Suppressor macrophage treated with lipopolysaccharide for 1 hour (primary cell): Measurements from ENCODE around the gene CPLX1.

ENCODE experiments used
- DNase-seq, 3 donors: peaks; one replicate each; pipeline ENCODE4 v3.0.0-alpha.2; 2020 to 2022

Gene CPLX1

GRCh38 chr4:832108-832507, 6.2 kb upstream of the CPLX1 start:
- DNase-seq = no peak

GRCh38 chr4:831483-831805, 5.5 kb upstream of the CPLX1 start:
- DNase-seq = no peak

GRCh38 chr4:830601-831482, 4.9 kb upstream of the CPLX1 start:
- DNase-seq = no peak

- no peak for DNase-seq
These were observed 4.1 kb upstream of the CPLX1 start for GRCh38 chr4:829761-830600.

GRCh38 chr4:829291-829690, 3.4 kb upstream of the CPLX1 start:
- no peak for DNase-seq

- no peak for DNase-seq
These were observed 2.8 kb upstream of the CPLX1 start for GRCh38 chr4:828641-829271.

- no peak for DNase-seq
These were observed 1.5 kb upstream of the CPLX1 start for GRCh38 chr4:827209-828081.

GRCh38 chr4:826508-827208, 729 bp upstream of the CPLX1 start:
- peak in 1 of 3 donors; percentile 10 for DNase-seq

GRCh38 chr4:825063-825970, 612 bp downstream of the CPLX1 start:
- peak in 2 of 3 donors; percentile 38 to 51 for DNase-seq

- DNase-seq = no peak
These were observed 1.4 kb downstream of the CPLX1 start for GRCh38 chr4:824461-825062.

- no peak for DNase-seq
These were observed 2.0 kb downstream of the CPLX1 start for GRCh38 chr4:823761-824460.

GRCh38 chr4:823176-823760, 2.7 kb downstream of the CPLX1 start:
- no peak for DNase-seq

GRCh38 chr4:822361-823175, 3.4 kb downstream of the CPLX1 start:
- no peak for DNase-seq

GRCh38 chr4:821631-822030, 4.3 kb downstream of the CPLX1 start:
- DNase-seq = no peak

GRCh38 chr4:821181-821591, 4.7 kb downstream of the CPLX1 start:
- DNase-seq = no peak

- no peak for DNase-seq
These were observed 5.4 kb downstream of the CPLX1 start for GRCh38 chr4:820230-821172.
